ENCODE data around the gene IER5L.

The IER5L gene

DNA sequence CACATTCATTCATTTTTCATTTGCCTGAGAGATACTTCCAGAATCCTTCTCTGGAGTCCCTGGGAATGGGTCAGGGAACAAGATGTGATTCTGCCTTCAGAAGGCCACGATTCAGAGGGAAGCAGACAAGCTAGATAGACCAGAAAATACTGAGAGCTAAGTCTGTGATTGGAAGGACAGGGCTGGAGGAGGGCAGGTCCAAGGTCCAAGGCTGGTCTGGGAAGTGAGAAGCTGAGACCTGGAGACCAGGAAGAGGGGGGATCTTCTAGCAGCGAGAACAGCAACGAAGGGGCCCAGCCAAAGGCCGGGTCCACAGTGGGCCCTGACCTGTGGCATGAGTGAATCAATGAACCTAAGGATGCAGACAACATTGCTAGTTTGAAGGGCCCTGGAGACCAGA, 4.1 kb upstream of the IER5L start:
- DNase-seq (ENCODE audit: low read depth in 2 of 3, low spot score in 2 of 3) = no peak

DNA sequence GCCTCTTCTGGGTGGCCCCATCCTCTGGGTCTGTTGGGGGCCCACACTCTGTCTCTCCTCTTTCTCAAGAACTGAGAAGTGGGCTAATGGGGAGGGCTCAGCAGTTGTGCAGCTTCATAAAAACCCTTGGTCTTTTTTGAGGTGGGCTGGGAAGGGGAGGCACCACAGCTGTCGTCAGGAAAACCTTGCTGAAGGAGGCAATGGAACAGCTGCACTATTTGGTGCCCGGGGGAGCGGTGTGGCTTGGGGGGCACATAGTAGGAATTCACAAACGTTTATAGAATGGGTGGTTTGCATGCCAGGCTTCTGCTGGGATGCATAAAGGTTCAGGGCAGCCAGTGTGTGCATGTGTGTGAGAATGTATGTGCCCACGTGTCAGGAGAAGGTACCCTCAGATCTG, 3.2 kb upstream of the IER5L start:
- DNase-seq (ENCODE audit: low read depth in 2 of 3, low spot score in 2 of 3) = no peak

DNA sequence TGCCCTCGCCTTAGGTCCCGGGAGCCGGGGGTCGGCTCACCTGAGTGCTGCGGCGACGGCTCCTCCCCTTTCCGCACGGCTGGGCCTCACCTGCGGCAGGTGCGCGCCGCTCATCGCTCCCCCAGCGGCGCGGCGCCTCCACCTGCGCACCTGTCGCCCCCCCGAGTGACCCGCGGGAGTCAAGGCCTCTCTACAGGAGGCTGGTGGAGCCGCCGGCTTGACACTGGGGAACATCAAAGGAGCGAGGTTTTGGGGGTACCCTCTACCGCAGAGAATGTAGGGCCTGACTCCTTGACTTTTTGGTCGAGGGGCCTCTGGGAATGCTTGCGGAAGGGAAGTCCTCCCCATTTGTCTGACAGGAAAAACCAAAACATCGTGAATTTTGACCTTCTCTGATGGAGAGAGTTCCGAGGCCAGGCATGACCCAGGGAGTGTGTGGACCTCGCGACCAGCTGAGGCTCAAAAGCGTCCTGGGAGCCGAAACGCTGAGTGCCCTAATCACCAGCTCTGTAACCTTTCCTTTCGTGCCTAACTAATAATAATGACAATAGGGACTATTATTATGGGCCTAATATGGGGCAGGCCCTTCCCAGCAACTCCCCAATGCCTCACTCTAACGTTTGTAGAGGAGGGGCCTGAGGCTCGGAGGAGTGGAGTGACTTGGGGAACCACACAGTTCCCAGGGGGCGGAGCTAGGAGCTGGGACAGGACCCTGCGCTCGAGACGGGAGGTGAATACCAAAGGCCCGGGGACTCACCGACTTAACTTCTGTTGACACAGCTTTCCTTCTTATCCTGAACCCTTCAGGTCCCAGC, 714 bp upstream of the IER5L start:
- no peak for DNase-seq (ENCODE audit: low read depth in 2 of 3, low spot score in 2 of 3)

DNA sequence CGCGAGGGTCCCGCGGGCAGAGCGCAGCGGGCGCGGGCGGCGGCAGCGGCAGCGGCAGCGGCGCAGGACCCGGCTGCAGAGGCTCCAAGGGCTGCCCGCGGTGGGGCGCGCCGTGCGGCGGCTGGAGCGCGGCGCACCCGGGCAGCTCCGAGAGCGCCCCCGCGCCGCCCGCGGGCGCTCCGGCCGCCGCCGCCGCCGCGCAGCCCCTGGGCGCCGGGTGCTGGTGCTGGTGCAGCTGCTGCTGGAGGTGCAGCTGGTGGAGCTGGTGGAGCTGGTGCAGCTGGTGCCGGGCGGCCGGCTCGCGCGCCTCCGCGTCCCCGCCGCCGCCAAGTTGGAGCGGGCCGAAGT, 644 bp downstream of the IER5L start:
- DNase-seq (ENCODE audit: low read depth in 2 of 3, low spot score in 2 of 3) = no peak

DNA sequence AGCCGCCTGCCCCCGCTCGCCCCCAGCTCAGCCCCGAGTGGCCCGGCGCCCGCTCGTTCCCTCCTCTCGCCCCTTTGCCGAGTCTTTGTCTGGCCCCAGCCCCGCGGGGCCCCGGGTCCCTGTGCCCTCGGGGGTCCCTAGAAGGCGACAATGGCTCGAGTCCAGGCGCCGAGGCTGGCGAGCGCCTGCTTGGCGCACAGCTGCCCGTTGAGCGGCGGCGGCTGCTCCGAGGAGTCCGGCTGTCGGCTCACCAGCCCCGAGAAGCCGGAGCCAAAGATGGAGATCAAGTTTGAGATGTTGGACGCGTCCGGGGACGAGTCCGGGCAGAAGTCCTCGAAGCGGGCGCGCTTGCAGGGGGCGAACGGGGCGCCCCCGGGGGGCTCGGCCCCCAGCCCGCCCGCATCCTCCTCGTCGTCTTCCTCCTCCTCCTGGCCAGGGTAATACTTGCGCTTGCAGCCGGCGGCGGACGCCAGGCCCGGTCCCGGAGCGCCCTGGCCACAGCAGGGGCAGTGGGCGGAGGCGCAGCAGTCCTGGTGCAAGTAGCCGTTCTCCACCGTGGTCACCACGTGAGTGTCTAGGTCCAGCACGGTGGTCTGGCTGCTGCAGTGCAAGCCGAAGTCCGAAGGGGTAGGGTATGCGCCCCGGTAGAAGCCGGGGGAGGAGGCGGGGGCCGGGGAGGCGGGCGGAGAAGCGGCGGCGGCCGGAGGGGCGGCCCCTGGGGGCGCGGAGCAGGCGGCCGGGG, 1.2 kb downstream of the IER5L start:
- peak in 1 of 3 experiments; percentile 20 for DNase-seq (ENCODE audit: low read depth in 2 of 3, low spot score in 2 of 3)

DNA sequence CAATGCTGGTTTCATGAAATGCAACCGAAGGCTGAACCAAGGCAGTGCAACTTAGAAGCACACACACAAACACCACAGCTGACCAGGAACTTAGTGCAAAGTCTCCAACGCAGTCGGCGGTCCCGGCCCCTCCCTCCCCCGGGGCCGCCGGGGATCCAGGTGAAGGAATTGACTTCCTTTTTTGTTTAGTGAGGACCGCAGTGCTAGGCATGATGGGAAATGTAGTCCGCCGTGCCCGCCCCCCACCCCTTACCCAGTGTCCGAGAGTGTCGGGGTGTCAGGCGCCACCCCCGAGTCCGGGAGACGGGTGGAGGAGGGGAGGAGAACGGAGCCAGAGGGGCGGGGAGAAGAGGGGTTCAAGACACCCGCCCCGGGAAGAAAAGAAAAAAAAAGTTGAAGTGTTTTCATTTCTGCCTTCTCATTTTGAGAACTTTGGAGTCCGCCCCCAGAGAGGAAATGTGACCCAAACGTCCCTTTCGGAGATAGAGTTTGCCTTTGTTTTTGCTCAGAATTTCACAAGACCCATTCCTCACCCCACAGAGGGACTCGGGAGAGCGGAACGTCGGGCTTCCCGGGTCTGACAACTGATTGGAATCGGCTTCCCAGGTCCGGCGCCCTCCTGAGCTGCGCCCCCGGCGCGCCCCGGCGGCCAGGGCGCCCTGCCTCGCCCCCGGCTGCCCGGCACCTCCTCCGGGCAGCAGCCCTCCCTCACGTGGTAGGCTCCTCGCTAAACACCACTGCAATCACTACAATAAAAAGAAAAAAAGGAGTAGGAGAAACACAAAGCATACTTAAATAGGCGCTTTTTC, 2.0 kb downstream of the IER5L start:
- peak in 2 of 3 experiments; percentile 29 to 31 for DNase-seq (ENCODE audit: low read depth in 2 of 3, low spot score in 2 of 3)

DNA sequence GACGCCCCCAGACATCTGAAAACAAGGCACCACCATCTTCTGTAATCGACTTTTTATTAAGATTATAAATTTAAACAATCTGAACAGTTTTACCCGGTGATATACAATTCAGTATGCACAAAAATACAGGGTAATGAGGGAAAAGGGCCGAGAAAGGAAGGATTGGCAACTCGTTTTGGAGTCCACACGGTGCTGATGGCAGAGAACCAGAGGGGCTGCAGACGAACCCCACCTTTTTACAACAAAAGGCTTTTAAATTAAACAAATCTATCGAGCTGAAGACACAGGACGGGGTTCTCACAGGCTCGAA, 2.6 kb downstream of the IER5L start:
- DNase-seq (ENCODE audit: low read depth in 2 of 3, low spot score in 2 of 3) = no peak

DNA sequence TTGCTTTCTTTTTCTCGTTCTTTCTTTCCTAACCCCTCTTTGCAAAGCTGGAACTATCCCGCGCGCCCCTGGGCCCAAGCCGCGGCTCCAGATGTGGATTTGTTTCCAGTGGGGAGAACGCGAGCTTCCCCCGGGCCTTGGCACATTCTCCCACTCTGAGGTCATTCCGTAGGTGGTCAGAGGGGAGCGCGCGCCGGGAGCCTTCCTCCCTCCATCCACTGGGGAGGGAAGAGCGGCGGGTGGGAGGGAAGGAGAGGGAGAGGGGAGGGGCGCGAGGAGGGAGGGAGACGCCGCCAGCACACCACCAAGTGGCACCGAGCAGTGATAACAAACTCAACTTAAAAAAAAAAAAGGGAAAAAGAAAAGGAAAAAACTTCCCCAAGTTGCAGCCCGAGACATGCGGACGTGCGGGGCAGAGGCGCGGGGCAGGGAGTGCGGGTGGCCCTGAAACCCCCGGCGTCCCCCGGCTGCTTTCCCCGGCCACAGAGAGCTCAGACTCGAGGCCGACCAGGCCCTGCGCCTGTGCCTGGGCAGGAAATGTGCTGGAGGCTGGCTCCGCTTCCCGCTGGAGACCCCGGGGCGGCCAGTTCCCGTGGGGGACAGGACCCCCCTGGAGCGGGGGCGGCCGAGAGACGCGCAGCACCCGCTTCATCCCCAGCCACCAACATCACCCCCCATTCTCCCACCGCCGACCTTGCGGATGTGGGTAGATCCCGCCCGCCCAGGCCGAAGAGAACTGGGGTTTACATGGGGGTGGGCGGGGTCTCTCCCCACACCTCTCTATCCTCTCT, 3.1 kb downstream of the IER5L start:
- DNase-seq (ENCODE audit: low read depth in 2 of 3, low spot score in 2 of 3) = peak in 1 of 3 experiments; percentile 16

DNA sequence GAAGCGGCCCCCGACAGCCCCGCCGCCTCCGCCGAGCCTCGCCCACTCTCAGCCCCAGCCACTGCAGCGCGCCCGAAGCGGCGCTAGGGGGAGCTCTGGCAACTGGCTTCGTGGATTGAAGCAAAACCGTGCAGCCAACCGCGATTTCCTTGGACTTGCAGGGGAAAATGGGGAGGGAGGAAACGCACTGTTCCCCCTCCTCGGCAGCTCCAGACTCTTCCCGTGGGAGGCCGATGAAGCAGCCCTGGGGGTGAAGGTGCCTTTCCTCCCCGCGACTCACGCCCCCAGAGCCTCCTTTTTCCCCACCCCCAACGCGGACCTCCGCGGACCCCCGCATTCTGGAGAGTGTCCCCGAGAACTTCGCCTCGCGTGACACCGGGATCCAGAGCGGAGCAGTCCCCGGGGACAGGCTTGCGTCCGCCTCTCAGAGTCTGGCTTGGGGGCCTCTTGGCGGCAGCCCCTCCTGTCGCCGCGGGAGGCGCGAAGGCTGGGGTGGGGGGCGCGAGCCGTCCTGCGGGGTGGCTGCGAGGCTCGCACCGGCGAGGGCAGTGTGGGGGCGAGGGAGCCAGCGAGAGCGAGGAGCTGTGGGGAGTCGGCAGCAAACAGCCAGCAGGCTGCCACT, 3.8 kb downstream of the IER5L start:
- peak; percentile 56 to 68 (median 61) for DNase-seq (ENCODE audit: low read depth in 2 of 3, low spot score in 2 of 3)

DNA sequence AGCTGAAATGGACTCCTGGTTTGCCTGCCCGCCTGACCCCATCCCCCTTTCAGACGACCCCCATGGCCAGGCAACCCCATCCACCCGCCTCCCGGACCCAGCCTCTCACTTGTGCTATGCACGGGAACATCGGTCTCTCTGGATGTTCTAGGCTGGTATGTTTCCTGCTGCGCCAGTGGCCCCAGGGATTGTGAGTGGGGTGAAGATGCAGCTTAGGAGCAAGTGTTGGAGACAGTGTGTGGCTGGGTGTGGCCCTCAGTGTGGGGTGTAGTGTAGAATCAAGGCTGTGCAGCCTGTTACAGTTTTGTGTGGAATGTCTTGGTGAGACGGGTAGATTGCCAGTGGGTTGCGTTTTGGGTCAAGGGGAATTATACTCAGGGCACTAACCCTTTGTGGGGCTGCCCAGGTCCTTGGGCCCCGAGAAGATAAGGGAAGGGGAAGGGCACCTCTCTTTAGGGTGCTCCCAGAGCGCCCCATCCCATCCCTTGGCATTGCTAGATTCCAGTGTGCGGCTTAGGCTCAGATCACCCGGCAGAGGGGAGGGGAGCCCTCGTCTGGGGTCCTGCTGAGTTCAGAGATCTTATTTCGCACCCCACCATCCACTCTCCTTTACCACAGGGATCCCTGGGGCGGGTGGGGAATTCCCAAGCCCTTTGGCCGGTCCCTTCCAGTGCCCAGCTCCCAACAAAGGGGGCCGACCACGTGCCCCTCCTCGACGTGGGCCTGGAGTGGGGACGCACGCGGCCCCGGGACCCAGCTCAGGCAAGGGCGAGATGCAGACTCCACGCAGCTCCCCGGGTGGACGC, 4.6 kb downstream of the IER5L start:
- no peak for DNase-seq (ENCODE audit: low read depth in 2 of 3, low spot score in 2 of 3)

DNA sequence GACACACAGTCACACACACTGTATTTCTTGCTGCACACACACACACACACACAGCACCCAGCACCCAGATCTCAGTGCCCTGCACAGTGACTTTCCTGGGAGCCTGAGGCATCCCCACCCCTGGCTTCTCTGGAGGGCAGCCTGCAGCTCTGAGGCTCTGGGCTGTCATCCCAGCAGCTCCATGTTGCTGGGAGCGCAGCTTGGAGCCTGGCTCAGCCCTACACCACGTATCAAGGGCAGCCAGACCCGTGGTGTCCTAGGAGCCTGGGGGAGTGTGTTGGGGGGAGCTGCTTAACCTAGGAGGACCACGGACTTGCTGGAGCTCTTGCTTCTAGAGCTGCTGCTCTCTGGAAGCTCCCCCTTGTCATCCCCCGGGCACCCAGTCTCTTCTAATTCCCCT, 5.2 kb downstream of the IER5L start:
- no peak for DNase-seq (ENCODE audit: low read depth in 2 of 3, low spot score in 2 of 3)

DNA sequence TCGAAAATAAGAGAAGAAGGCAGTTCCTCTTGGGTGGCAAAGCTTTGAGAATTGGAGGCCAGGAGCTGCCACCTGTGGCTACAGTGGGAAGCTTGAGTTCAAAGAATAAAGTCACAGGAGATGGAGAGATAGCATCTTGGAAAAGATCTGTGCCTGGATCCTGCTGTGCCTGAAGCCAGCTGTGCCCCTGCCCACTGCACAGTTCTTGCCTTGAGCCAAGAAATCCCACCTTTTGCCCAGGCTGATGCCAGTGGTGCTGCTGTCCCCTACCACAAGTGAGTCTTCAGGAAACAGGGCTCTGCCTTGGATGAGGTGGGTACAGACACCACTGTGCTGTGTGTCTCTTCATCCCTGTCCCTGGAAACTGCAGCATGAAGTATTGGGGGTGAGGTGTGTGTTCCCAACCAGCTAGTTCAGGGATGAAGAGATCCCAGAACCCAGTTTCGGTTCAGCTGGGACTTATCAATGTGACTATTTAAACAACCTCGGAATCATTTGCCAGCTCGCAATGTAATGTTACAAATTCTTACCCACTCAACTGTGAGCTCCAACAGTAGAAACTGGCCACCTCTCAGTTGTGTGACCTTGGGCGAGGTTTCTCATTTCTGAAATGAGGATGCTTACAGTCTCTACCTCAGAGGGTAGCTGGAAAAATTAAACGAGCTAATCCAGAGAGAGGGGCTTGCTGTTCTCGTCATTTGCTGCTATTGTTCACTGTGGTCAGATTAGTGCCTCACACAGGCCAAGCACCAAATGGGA, 5.9 kb downstream of the IER5L start:
- no peak for DNase-seq (ENCODE audit: low read depth in 2 of 3, low spot score in 2 of 3)

DNA sequence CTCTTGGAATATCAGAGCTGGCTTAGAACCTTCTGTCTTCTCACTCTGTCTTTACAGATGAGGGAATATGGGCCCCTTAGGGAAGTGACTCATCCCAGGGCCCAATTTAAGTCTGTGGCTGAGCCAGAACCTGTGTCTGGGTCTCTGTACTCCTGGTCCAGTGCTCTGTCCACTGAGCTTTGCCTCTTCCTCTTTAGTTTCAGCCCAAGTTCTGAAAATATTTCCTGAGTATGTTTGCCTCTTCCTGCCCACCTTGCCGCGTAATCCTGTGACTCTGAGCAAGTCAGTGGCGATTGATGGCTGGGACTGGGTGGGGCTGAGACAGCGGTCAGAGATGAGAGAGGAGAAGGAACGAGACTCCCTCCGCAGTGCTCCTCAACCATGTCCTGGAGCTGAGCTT, 7.8 kb downstream of the IER5L start:
- no peak for DNase-seq (ENCODE audit: low read depth in 2 of 3, low spot score in 2 of 3)

DNA sequence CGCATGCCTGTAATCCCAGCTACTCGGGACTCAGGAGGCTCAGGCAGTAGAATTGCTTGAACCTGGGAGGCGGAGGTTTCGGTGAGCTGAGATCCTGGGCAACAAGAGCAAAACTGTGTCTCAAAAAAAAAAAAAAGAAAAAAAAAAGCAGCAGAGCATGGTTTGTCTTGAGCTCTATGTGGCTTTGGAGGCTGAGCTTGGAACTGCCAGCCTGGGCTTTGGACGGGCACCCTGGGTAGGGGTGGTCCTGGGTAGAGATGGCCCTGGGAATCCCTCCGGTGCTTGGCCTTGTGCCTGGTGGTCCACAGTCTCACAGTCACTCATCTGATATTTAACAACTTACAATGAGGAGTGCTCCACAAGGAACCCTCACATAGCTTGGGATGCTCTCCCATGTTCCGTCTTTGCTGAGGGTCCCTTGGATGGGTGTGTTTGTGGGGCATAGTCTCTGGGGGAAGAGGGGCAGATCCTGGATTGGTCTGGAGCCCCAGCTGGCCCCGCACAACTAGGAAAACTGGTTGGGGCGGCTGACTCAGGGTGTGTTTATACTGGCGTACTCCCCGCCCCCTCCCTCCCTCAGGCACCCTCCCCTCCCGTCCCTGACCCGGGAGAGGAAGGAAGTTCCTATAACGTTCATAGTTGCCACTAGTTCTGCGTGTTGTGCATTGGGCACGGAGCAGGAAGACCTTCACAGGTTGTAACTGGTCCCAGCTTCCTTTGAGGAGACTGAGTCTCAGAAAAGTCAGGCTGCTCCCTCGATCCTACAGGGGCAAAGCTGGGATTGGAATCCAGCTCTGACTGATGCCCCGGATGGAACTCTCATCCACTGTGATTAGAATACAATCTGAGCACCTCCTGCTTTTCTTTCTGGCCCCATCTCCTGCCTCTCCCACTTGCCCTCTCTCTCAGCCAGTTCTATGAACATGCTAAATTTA, 11.2 kb downstream of the IER5L start:
- no peak for DNase-seq (ENCODE audit: low read depth in 2 of 3, low spot score in 2 of 3)

DNA sequence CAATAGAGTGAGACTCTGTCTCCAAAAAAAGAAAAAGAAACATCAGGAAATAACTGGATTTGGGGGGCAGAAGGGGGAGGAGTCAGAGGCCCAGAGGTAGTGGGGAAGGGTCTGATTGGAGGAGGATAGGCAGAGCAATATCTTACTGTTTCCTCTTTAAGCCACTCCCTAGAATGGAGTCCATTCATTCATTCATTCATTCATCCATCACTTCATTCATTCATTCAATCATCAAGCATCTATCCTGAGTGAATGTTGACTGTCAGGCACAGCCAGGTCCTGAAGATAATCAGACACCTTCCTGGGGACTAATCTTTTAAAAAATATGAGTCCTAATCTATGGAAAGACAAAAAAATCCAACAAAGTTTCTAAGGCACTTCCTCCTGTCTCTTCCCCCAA, 12.9 kb downstream of the IER5L start:
- no peak for DNase-seq (ENCODE audit: low read depth in 2 of 3, low spot score in 2 of 3)

DNA sequence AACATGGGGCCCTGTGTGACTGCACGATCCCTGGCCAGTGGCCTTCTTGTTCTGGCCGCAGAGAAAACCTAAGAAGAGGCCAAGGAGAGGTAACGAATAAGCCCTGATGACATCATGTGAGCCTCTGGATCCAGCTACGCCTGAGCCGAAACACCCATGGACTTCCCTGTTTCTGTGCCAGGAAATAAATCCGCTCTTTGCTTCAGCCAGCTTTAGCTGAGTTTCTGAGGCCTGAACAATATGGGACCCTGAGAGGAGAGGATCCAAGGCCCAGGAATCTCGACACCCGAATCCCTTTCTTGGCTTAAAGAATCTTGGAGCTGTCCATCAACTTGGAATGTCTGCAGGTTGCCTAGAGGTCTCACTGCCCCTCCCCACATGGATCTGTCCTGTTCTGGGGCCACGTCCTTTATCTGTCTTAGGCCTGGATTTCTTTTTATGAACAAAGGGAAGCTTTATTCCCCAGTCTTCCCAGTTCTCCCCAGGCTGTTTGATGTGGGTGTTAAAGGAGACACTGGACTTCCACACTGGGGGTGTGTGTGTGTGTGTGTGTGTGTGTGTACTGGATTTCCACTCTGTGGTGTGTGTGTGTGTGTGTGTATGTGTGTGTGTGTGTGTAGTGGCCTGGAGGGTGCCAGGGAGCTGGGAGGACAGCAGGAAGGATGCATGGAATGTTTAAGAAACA, 13.7 kb downstream of the IER5L start:
- DNase-seq (ENCODE audit: low read depth in 2 of 3, low spot score in 2 of 3) = no peak

DNA sequence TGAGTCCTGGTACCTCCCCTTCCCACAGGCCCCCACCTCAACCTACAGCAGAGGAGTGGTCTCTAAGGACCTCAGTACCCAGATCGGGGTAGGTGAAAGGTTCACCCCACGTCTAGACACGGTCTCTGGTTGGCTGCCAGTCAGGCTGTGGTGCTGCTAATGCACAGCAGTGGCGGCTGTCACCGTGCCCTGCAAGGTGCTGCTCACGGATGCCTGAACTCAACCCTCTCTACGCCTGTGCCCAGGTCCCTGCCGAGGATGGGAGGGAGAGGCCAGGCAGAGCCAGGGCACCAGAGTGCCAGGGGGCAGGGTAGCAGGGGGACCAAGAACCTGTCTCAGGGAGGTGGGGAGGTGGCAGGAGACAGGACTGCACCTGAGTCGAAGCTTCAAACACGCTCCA, 14.3 kb downstream of the IER5L start:
- no peak for DNase-seq (ENCODE audit: low read depth in 2 of 3, low spot score in 2 of 3)
